ENCODE results near the gene PGAM5. TPM values are rescaled to one million over a fixed set of nuclear protein-coding genes. Genes with fewer than 3 reads are reported as not detected.

PGAM5 gene
- total and polyA plus RNA-seq, 2 of the 4 experiments (the other 2 are of a cell fraction), result 25.2 to 37.8 TPM

DNA sequence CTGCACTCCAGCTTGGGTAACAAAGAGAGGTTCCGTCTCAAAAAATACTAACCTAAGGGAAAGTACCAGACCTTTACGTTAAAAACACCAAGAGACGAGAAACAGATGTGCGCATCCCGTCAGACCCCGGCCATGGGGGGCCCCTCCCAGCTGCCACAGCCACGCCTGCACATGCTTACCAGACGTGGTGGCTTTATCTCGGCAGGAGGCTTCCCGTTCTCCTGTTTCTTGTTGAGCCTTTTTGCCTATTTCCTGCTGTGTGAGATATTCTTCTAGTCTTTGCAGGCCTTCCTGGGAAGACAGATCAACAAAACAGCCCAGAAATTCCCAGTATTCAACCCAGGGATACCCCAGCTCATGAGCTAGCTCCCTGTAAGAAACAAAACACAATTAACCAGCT is 23.6 kb downstream of the PGAM5 start:
- Histone ChIP-seq H3K9me1 (ENCODE audit: insufficient read depth, low read length) (no peaks in the 10 kb centered on the region), H3K4me2 (ENCODE audit: low read depth, low read length) (no peak overlapping the region), H4K5ac (ENCODE audit: low read depth, low read length) (no peak overlapping the region), H2BK5ac (ENCODE audit: low read depth, low read length, poor library complexity, severe bottlenecking) (no peak overlapping the region), H3K27ac (ENCODE audit: insufficient read depth, low read length) (no peak overlapping the region), H3K18ac (ENCODE audit: low read depth, low read length) (no peak overlapping the region), H2AK9ac (replicated peaks; ENCODE audit: low read depth, low read length, poor library complexity) (no peak overlapping the region), H2BK15ac (ENCODE audit: low read depth, low read length) (no peak overlapping the region), H2BK120ac (ENCODE audit: low read depth, low read length) (no peak overlapping the region), H3K14ac (replicated peaks; ENCODE audit: low read depth, low read length) (no peak overlapping the region), H3K27me3 (ENCODE audit: control insufficient read depth, insufficient read depth, low read length) (no peaks in the 10 kb centered on the region), H2AK5ac (ENCODE audit: low read depth, low read length) (no peak overlapping the region), H3K4me1 (ENCODE audit: control insufficient read depth, insufficient read depth, low read length) (no peaks in the 10 kb centered on the region), H2AFZ (replicated peaks; ENCODE audit: low read length, poor library complexity) (no peak overlapping the region), H3K9me3 (ENCODE audit: control insufficient read depth, insufficient read depth, low read length) (no peaks in the 10 kb centered on the region), H4K91ac (ENCODE audit: insufficient read depth, low read depth, low read length) (no peak overlapping the region), H2BK20ac (ENCODE audit: low read depth, low read length) (no peak overlapping the region), H3K79me1 (ENCODE audit: low read depth in 1 of 2, low read length in 2 of 2) (peaks cover 6 to 19% of the 10 kb centered on the region in 2 experiments), H3K36me3 (ENCODE audit: control insufficient read depth, insufficient read depth, low read length) (peaks cover 75% of the 10 kb centered on the region), H3K9ac (ENCODE audit: low read depth, low read length) (no peak overlapping the region), H4K20me1 (ENCODE audit: insufficient read depth, low read length) (peaks cover 26% of the 10 kb centered on the region), H3K23ac (ENCODE audit: low read depth, low read length) (no peak overlapping the region), H3K56ac (ENCODE audit: extremely low read depth, insufficient read depth, low read length) (no peak overlapping the region), H3K4me3 (ENCODE audit: insufficient read depth, low read depth, low read length) (no peak overlapping the region), H3K4ac (ENCODE audit: low read depth, low read length) (no peak overlapping the region), H4K8ac (ENCODE audit: low read depth in 2 of 2, low read length in 2 of 2) (no peak overlapping the region)
- CTCF ChIA-PET, result interaction anchor here (0.6 kb wide), 1 partner anchor 10 kb away, joined by 5 read pairs; no protein-coding TSS in a partner anchor
- intact Hi-C loops (cut with micrococcal nuclease), result no loop called here
- TF ChIP-seq NFE2L2 (IDR thresholded peaks at IDR 0.05; ENCODE audit: low read depth, low read length), result no peak
- no peak for TF ChIP-seq MAZ (IDR thresholded peaks at IDR 0.05; ENCODE audit: borderline replicate concordance, low read depth, low read length)
- no peak for TF ChIP-seq POLR2A (IDR thresholded peaks at IDR 0.05; ENCODE audit: low read depth, low read length)
- ATAC-seq (ENCODE audit: low read depth) (no peak), DNase-seq (no peak)
- dilution Hi-C loops (cut with HindIII; ENCODE audit: low sequenced_read_pairs, unreplicated experiment), result no loop called here
- WGBS, 2 experiments (ENCODE audit: extremely low coverage in 2 of 2, insufficient read length in 1 of 2), result 94% methylated on average over 8 of the region's 10 CpGs; no CpG with 5 or more reads in 1 of the 2 experiments
- POLR2A ChIA-PET (ENCODE audit: unreplicated experiment), result no interaction called here
- no TSS peak for BruUV-seq (replicated peaks)
- in situ Hi-C loops (cut with MboI; ENCODE audit: low sequenced_read_pairs), result no loop called here
